MCF 10A (cell line): ENCODE data around the gene GNAI2. TPM values are rescaled to one million over a fixed set of nuclear protein-coding genes. Genes with fewer than 3 reads are reported as not detected.

Experiments
- BruUV-seq: library from RNA; stranded (reverse); fragments of 400-500 nt; replicated peaks from 2 replicates; lab custom pipeline; 2021; lab: Mats Ljungman, UMichigan
- CTCF ChIA-PET: fragments of 300-600 bp; sonication (Branson Sonifier 250); formaldehyde crosslinking; extraction: SDS; loops from one replicate; lab custom pipeline; 2021; ENCODE audit warnings: antibody characterized with exemption, inconsistent platforms; lab: Yijun Ruan, JAX
- POLR2A ChIA-PET: fragments of 300-600, 350-650 bp; sonication (Branson Sonifier 250); formaldehyde crosslinking; extraction: SDS; loops from one replicate; lab custom pipeline; 2020; ENCODE audit warnings: antibody characterized with exemption, inconsistent platforms; lab: Yijun Ruan, JAX
- DNase-seq: peaks from one replicate; pipeline ENCODE4 v3.0.0-alpha.2; 2018; ENCODE audit not compliant: unreplicated experiment
- H3K27ac Mint-ChIP-seq: one replicate; pipeline ENCODE4 v1.8.0; 2022; ENCODE audit warnings: mild to moderate bottlenecking, low read depth, mixed read lengths; ENCODE audit not compliant: unreplicated experiment
- H3K27me3 Mint-ChIP-seq: one replicate; pipeline ENCODE4 v1.8.0; 2022; ENCODE audit warnings: mixed read lengths; ENCODE audit not compliant: insufficient read depth, unreplicated experiment
- H3K36me3 Mint-ChIP-seq: one replicate; pipeline ENCODE4 v1.8.0; 2022; ENCODE audit warnings: mild to moderate bottlenecking, moderate library complexity, mixed read lengths; ENCODE audit not compliant: insufficient read depth, unreplicated experiment
- H3K4me1 Mint-ChIP-seq: one replicate; pipeline ENCODE4 v1.8.0; 2022; ENCODE audit warnings: mixed read lengths; ENCODE audit not compliant: insufficient read depth, unreplicated experiment
- H3K4me3 Mint-ChIP-seq: one replicate; pipeline ENCODE4 v1.8.0; 2022; ENCODE audit warnings: mild to moderate bottlenecking, moderate library complexity, mixed read lengths; ENCODE audit not compliant: unreplicated experiment
- H3K9me3 Mint-ChIP-seq: one replicate; pipeline ENCODE4 v1.8.0; 2022; ENCODE audit warnings: mixed read lengths; ENCODE audit not compliant: unreplicated experiment
- CTCF ChIP-seq: fragments of 200-600 bp; IDR thresholded peaks from one replicate; pipeline ENCODE4 v1.8.0; 2022; ENCODE audit warnings: antibody characterized with exemption, mild to moderate bottlenecking; ENCODE audit not compliant: unreplicated experiment
- intact Hi-C: fragments of 100-400 bp; cut with micrococcal nuclease; formaldehyde crosslinking; loops from 2 replicates; pipeline ENCODE4 v1.14.1; 2022
- total RNA-seq: library from RNA; stranded (reverse); gene quantifications from 2 replicates; pipeline ENCODE4 v1.2.3, GENCODE V29; 2022

Gene GNAI2
- total RNA-seq, 1 experiment from 2014 or later, result 123 TPM

DNA sequence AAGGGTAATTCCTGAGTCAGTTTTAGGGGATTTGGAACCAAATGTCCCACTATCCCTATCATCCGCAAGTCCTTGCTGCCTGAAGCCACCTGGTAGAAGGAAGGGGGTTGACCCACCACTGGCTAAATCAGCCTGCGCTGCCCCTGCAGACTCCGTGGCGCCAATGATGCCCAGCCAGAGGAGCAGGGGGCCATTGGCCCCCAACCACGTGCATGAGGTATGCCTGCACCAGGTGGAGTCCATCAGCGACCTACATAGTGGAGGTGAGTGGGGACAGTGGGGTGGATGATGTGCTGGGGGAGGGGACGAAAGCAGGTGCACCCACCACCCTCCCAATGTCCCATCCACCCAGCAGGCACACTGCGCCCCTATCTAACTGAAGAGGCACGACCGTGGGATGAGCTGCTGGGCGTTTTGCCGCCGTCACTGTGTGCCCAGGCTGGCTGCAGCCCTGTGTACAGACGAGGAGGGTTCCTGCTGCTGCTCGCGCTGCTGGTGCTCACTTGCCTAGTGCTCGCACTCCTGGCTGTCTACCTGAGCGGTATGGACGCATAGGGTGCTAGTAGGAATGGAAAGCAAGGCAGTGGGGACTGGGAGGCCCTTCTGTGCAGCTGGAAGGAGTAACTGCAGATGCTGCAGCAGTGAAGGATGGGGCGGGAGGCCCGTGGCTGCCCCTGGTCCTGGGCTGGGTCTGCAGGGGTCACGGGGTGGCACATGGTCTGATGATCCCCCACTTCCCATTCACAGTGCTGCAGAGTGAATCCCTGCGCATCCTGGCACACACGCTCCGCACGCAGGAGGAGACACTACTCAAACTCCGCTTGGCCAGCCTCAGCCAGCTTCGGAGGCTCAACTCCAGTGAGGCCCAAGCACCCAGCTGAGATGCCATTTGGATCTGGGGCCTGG lies 50.6 kb downstream of the GNAI2 start:
- no peak for DNase-seq
- TF ChIP-seq CTCF, result no peak
- ChIA-PET POLR2A (no interaction called here), CTCF (interaction anchor here (3.2 kb wide), 1 partner anchor 12 kb away, joined by 10 read pairs; no protein-coding TSS in a partner anchor)
- H3K27me3 Mint-ChIP-seq, result no peaks in the 10 kb centered on the region
- peaks cover 52% of the 10 kb centered on the region for H3K36me3 Mint-ChIP-seq
- peaks cover 6% of the 10 kb centered on the region for H3K4me1 Mint-ChIP-seq
- no peak overlapping the region for H3K4me3 Mint-ChIP-seq
- BruUV-seq, result no TSS peak
- intact Hi-C loops, result no loop called here
- H3K9me3 Mint-ChIP-seq, result no peaks in the 10 kb centered on the region
- H3K27ac Mint-ChIP-seq, result no peak overlapping the region

- BruUV-seq, result no TSS peak
- no peak for TF ChIP-seq CTCF
Measured at GRCh38 chr3:50287262-50287661, 51.3 kb downstream of the GNAI2 start.

DNA sequence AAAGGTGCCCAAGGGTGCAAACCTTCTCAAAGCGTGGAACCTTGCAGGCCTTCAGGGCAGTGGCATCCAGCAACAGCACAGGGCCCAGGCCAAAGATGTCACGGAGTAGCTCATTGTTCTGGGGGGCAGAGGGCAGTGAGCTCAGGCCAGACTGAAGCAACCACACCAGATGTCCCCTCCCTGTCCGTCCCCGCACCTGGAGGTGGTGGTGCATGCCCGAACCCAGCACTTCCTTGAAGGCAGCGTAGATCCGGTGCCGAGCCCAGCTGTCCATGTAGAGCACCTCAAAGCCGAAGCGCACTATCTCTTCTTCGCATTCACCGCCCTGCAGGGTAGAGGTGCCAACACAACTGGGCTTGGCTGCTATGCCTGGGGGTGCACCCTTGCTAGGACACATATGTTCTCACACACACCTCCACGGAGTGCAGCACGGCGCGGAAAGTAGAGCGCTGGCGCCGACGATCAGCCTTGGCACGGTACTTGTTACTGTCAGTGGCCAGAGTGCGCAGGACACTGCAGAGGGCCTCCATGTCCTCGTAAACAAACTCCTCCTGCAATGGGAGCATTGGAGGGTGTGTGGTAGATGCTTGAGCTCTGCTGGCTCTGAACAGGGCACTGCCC lies 52.5 kb downstream of the GNAI2 start:
- intact Hi-C loops, result no loop called here
- Mint-ChIP-seq H3K4me1 (peaks cover 14% of the 10 kb centered on the region), H3K36me3 (peaks cover 53% of the 10 kb centered on the region), H3K4me3 (no peak overlapping the region), H3K27ac (no peak overlapping the region), H3K27me3 (no peaks in the 10 kb centered on the region), H3K9me3 (no peaks in the 10 kb centered on the region)
- DNase-seq, result no peak
- POLR2A ChIA-PET, result interaction anchor here (0.7 to 0.8 kb wide), 2 partner anchors 40 to 66 kb away, joined by 3 read pairs; partner anchors contain the start of gene TUSC2
- no TSS peak for BruUV-seq
- no peak for TF ChIP-seq CTCF
- CTCF ChIA-PET, result interaction anchor here (0.6 to 6.2 kb wide), 6 partner anchors 9 to 96 kb away, joined by 3 to 38 read pairs (median 6); partner anchors contain the start of genes GNAT1, HYAL2 and LSMEM2

More at GRCh38 chr3:50287262-50287661, 51.3 kb downstream of the GNAI2 start:
- peaks cover 6% of the 10 kb centered on the region for H3K4me1 Mint-ChIP-seq
- ChIA-PET POLR2A (no interaction called here), CTCF (interaction anchor here (0.6 to 6.2 kb wide), 5 partner anchors 12 to 380 kb away, joined by 3 to 38 read pairs (median 6); partner anchors contain the start of gene HYAL2)
- no peaks in the 10 kb centered on the region for H3K27me3 Mint-ChIP-seq
- H3K9me3 Mint-ChIP-seq, result no peaks in the 10 kb centered on the region
- H3K36me3 Mint-ChIP-seq, result peaks cover 53% of the 10 kb centered on the region
- no peak overlapping the region for H3K4me3 Mint-ChIP-seq
- no peak for DNase-seq
- intact Hi-C loops, result no loop called here
- no peak overlapping the region for H3K27ac Mint-ChIP-seq

DNA sequence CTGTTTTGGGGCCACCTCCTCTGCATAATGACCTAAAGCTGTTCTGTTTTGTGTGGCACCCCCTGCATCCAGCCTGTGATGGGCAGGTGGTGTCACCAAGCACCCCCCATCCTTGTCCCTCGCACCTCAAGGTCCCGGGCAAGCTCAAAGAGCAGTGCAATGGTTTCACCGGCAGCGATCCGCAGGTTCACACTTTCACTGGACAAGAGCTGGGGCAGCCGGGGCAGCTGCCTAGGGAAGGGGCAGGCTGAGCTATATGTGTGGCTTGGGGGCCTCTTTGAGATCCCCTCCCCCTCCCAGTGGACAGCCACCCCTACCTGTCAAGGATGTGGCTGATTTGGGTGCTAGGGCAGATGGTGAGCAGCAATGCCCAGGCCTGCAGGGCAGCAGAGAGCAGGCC lies 53.1 kb downstream of the GNAI2 start:
- Mint-ChIP-seq H3K9me3 (no peaks in the 10 kb centered on the region), H3K4me1 (peaks cover 14% of the 10 kb centered on the region), H3K36me3 (peaks cover 52% of the 10 kb centered on the region), H3K27me3 (no peaks in the 10 kb centered on the region), H3K27ac (no peak overlapping the region), H3K4me3 (peak overlapping the region; percentile 16)
- no TSS peak for BruUV-seq
- ChIA-PET POLR2A (interaction anchor here (0.9 kb wide), 1 partner anchor 37 kb away, joined by 3 read pairs; no protein-coding TSS in a partner anchor), CTCF (interaction anchor here (0.6 to 6.2 kb wide), 6 partner anchors 10 to 97 kb away, joined by 3 to 38 read pairs (median 6); partner anchors contain the start of genes GNAT1, HYAL2 and LSMEM2)
- intact Hi-C loops, result no loop called here
- no peak for DNase-seq
- no peak for TF ChIP-seq CTCF
